Fibroblast of skin of right quadriceps (primary cell): ENCODE results near the gene LRRC32.
"Not testable (repeated sequence)": the region's sequence is repeated elsewhere in the genome, so short reads cannot be mapped to it uniquely, and the experiment has no call there.

Experiments used
- DNase-seq: peaks from one replicate; pipeline ENCODE4 v3.0.0-alpha.2; 2013

Gene LRRC32

GRCh38 chr11:76626266-76626665 lies 44.3 kb downstream of the LRRC32 start:
- DNase-seq = no peak

- no peak for DNase-seq
These were observed 44.9 kb downstream of the LRRC32 start for GRCh38 chr11:76625472-76626186.

- no peak for DNase-seq
These were observed 45.8 kb downstream of the LRRC32 start for GRCh38 chr11:76624500-76625379.

GRCh38 chr11:76623884-76624419 lies 46.6 kb downstream of the LRRC32 start:
- no peak for DNase-seq

- DNase-seq = peak; percentile 68
These were observed 47.2 kb downstream of the LRRC32 start for GRCh38 chr11:76623171-76623883.

- DNase-seq = no peak
These were observed 48.0 kb downstream of the LRRC32 start for GRCh38 chr11:76622493-76623094.

GRCh38 chr11:76621868-76622267 lies 48.7 kb downstream of the LRRC32 start:
- DNase-seq = peak; percentile 35

- no peak for DNase-seq
These were observed 49.1 kb downstream of the LRRC32 start for GRCh38 chr11:76621466-76621865.

GRCh38 chr11:76620489-76620888 lies 50.1 kb downstream of the LRRC32 start:
- DNase-seq = peak; percentile 94

- not testable (repeated sequence) for DNase-seq
These were observed 50.7 kb downstream of the LRRC32 start for GRCh38 chr11:76619801-76620200.

- DNase-seq = peak; percentile 88
These were observed 52.8 kb downstream of the LRRC32 start for GRCh38 chr11:76617553-76618265.

- no peak for DNase-seq
These were observed 53.6 kb downstream of the LRRC32 start for GRCh38 chr11:76616676-76617552.

- peak; percentile 82 for DNase-seq
These were observed 54.6 kb downstream of the LRRC32 start for GRCh38 chr11:76615950-76616349.

GRCh38 chr11:76614471-76615179 lies 55.9 kb downstream of the LRRC32 start:
- no peak for DNase-seq

GRCh38 chr11:76613901-76614300 lies 56.6 kb downstream of the LRRC32 start:
- DNase-seq = no peak

GRCh38 chr11:76612226-76612625 lies 58.3 kb downstream of the LRRC32 start:
- no peak for DNase-seq

GRCh38 chr11:76610871-76611475 lies 59.6 kb downstream of the LRRC32 start:
- no peak for DNase-seq

- no peak for DNase-seq
These were observed 60.2 kb downstream of the LRRC32 start for GRCh38 chr11:76610371-76610770.

GRCh38 chr11:76609736-76610370 lies 60.7 kb downstream of the LRRC32 start:
- peak; percentile 48 for DNase-seq
